ENCODE data around the gene ADGRG1. TPM values are rescaled to one million over a fixed set of nuclear protein-coding genes. Genes with fewer than 3 reads are reported as not detected.

ADGRG1 gene
- total RNA-seq, 1 donor from 2014 or later: 19.7 TPM

DNA sequence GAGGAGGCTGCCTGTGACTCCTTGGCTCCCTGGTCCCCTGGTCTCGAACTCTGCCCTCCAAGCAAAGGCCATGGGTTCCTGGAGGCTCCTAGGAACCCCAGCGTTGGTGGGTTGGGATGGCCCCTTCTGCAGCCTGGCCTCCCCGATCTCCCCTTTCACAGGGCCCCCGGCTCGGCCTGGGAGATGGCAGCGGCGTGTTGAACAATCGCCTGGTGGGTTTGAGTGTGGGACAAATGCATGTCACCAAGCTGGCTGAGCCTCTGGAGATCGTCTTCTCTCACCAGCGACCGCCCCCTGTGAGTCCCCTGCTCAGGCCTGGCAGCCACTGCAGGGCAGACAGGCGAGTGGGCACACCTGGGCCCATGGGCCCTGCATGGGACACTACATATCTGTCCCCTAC is 50.6 kb downstream of the ADGRG1 start:
- H3K4me3 Mint-ChIP-seq (ENCODE audit: low read depth): no peak overlapping the region
- TF ChIP-seq, protein P1, sequence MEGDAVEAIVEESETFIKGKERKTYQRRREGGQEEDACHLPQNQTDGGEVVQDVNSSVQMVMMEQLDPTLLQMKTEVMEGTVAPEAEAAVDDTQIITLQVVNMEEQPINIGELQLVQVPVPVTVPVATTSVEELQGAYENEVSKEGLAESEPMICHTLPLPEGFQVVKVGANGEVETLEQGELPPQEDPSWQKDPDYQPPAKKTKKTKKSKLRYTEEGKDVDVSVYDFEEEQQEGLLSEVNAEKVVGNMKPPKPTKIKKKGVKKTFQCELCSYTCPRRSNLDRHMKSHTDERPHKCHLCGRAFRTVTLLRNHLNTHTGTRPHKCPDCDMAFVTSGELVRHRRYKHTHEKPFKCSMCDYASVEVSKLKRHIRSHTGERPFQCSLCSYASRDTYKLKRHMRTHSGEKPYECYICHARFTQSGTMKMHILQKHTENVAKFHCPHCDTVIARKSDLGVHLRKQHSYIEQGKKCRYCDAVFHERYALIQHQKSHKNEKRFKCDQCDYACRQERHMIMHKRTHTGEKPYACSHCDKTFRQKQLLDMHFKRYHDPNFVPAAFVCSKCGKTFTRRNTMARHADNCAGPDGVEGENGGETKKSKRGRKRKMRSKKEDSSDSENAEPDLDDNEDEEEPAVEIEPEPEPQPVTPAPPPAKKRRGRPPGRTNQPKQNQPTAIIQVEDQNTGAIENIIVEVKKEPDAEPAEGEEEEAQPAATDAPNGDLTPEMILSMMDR (IDR thresholded peaks at IDR 0.05; ENCODE audit: unreplicated experiment): no peak
- H3K27ac Mint-ChIP-seq: no peak overlapping the region
- no peak for DNase-seq (ENCODE audit: low spot score, unreplicated experiment)
- H3K9me3 Mint-ChIP-seq (ENCODE audit: low read depth): no peaks in the 10 kb centered on the region
- H3K36me3 Mint-ChIP-seq (ENCODE audit: insufficient read depth): no peaks in the 10 kb centered on the region
- H3K27me3 Mint-ChIP-seq: peaks cover under 1% of the 10 kb centered on the region
- H3K4me1 Mint-ChIP-seq (ENCODE audit: low read depth): peaks cover 15% of the 10 kb centered on the region

DNA sequence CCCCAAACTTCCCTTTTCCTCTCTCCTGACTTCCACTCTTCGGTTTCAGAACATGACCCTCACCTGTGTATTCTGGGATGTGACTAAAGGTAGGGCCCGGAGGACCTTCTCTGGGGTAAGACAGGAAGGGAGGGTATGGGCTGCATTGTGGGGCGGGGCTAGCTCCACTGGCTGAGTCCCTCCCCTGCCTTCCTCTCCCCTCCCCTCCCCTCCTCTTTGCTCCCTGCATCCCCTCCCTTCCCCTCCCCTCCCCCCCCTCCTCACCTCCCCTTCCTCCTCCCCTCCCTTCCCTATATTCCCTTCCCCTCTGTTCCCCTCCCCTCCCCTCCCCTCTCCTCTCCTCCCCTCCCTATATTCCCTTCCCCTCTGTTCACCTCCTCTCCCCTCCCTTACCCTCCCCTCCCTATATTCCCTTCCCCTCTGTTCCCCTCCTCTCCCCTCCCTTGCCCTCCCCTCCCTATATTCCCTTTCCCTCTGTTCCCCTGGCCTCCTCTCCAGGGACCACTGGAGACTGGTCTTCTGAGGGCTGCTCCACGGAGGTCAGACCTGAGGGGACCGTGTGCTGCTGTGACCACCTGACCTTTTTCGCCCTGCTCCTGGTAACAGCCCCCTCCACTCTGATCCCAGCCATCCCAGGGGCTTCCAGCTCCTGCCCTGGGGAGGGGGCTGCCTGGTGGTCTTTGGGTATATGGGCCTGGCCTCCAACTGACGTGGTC is 51.5 kb downstream of the ADGRG1 start:
- Mint-ChIP-seq H3K9me3 (ENCODE audit: low read depth) (no peaks in the 10 kb centered on the region), H3K27ac (peak overlapping the region; percentile 60), H3K27me3 (no peaks in the 10 kb centered on the region), H3K4me1 (ENCODE audit: low read depth) (peaks cover 15% of the 10 kb centered on the region), H3K36me3 (ENCODE audit: insufficient read depth) (no peaks in the 10 kb centered on the region), H3K4me3 (ENCODE audit: low read depth) (no peak overlapping the region)
- TF ChIP-seq, protein P1 (IDR thresholded peaks at IDR 0.05; ENCODE audit: unreplicated experiment): no peak
- DNase-seq (ENCODE audit: low spot score, unreplicated experiment): no peak

DNA sequence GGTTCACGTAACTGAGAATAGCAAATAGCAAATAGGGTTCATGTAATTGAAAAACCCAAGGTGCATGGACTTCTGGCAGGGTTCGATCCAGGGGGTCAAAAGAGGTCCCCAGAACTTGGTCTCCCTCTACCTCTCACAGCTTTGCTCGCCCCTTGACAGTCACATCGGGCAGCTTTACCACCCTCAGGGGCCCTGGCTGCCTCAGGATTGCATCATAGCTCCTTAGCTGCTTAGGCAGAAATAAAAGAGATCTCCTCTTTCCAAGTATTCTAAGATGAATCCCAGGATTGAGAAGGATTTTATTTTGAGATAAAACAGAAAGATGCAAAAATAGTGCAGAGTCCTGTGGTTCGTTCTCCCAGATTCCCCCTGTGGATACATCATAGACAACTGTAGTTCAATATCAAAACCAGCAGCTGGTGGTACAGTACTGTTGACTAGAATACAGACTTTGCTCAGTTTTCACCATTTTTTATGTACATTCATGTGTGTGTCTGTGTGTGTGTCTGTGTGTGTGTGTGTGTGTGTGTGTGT is 52.5 kb downstream of the ADGRG1 start:
- Mint-ChIP-seq H3K36me3 (ENCODE audit: insufficient read depth) (no peaks in the 10 kb centered on the region), H3K27me3 (no peaks in the 10 kb centered on the region), H3K9me3 (ENCODE audit: low read depth) (no peaks in the 10 kb centered on the region), H3K4me3 (ENCODE audit: low read depth) (no peak overlapping the region), H3K4me1 (ENCODE audit: low read depth) (peaks cover 10% of the 10 kb centered on the region), H3K27ac (no peak overlapping the region)
- no peak for DNase-seq (ENCODE audit: low spot score, unreplicated experiment)
- TF ChIP-seq, protein P1 (IDR thresholded peaks at IDR 0.05; ENCODE audit: unreplicated experiment): no peak

DNA sequence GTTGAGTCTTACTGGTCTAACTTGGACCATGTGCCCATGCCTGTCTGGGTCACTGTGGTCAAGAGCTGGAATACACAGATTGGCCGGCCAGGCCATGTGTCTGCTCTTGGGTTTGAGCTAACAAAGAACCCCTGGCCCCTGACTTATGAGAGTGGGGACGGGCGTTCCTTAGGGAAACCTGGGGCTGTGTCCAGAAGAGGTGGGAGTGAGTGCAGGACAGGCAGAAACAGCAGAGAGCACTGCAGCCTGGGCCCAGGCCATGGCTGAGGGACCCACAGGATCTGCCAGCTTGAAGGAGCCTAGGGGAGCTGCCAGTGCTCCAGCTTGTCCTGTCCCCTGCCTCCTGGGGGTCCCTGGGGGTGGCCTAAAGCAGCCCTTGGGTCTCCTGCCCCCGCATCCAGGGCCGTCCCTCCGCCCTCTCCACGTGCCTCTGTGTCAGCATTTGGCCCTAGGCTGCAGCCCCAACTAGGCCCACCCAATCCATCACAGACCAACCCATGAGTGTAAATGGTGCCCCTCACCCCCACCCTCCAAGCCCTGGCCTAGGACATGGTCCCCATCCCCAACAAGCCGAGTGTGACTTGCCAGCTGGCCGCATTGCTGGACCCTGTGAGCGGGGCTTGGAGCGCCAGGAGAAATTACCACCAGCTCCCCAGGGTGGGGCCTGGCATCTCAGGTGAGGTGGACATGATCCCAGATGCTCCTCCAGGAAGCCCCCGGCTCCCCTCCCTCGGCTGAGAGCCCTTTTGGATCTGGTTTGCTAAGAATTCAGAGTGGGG is 53.7 kb downstream of the ADGRG1 start:
- H3K27me3 Mint-ChIP-seq: no peaks in the 10 kb centered on the region
- no peaks in the 10 kb centered on the region for H3K36me3 Mint-ChIP-seq (ENCODE audit: insufficient read depth)
- H3K27ac Mint-ChIP-seq: no peak overlapping the region
- no peaks in the 10 kb centered on the region for H3K9me3 Mint-ChIP-seq (ENCODE audit: low read depth)
- H3K4me1 Mint-ChIP-seq (ENCODE audit: low read depth): peaks cover 8% of the 10 kb centered on the region
- DNase-seq (ENCODE audit: low spot score, unreplicated experiment): no peak
- H3K4me3 Mint-ChIP-seq (ENCODE audit: low read depth): no peak overlapping the region
- TF ChIP-seq, protein P1 (IDR thresholded peaks at IDR 0.05; ENCODE audit: unreplicated experiment): no peak

DNA sequence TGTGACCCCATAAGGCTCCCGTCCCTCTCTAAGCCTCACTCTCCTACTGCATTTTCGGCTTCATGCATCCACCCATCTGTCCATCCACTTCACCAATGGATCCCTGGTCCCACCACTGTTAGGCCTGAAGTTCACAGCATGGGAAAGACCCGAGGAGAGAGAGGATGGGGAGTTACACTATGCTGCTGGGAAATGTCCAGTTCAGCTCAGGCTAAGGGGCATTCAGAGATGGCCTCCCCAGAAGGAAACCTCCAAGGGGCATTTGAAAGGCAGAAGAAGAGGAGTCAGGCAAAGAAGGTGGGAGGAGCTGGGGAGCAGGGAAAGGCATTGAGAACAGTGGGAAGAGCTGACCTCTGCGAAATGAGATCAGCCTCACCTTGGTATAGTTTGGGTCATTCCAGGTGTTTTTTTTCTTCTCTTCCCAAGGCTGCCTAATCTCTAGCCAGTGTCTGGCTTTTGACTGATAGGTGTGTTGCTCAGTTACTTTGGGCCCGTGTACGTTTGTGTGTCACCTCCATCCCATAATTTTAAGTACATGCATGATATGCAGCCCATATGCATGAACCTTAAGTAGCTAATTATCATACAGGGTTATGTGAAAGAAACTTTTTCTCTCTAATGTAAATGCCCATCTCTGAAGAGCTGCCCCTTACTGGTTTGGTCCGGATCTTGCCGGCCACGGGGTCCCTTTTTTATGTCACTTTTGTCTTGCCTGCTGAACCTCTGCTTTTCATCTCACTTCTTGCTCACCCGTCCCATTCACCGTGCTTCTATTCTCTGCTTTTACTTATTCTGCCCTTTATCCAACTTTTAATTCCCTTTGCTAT is 54.6 kb downstream of the ADGRG1 start:
- H3K36me3 Mint-ChIP-seq (ENCODE audit: insufficient read depth): no peaks in the 10 kb centered on the region
- TF ChIP-seq, protein P1 (IDR thresholded peaks at IDR 0.05; ENCODE audit: unreplicated experiment): no peak
- peak overlapping the region; percentile 30 for H3K27ac Mint-ChIP-seq
- H3K4me1 Mint-ChIP-seq (ENCODE audit: low read depth): peaks cover 6% of the 10 kb centered on the region
- DNase-seq (ENCODE audit: low spot score, unreplicated experiment): no peak
- H3K4me3 Mint-ChIP-seq (ENCODE audit: low read depth): no peak overlapping the region
- H3K9me3 Mint-ChIP-seq (ENCODE audit: low read depth): no peaks in the 10 kb centered on the region
- H3K27me3 Mint-ChIP-seq: no peaks in the 10 kb centered on the region

Measured in progenitor cell of endocrine pancreas (in vitro differentiated cells).